Brain microvascular endothelial cell (primary cell): ENCODE results near the gene PXDN.

Source experiments
- DNase-seq: peaks from one replicate; pipeline ENCODE4 v3.0.0-alpha.2; 2020
- H3K27ac ChIP-seq: fragments of 250-450 bp; sonication (Bioruptor Pico); 2 replicates; pipeline ENCODE4 v1.5.1; 2020; ENCODE audit warnings: mild to moderate bottlenecking, moderate library complexity
- H3K27me3 ChIP-seq: fragments of 250-450 bp; sonication (Bioruptor Pico); replicated peaks from 2 replicates; pipeline ENCODE4 v1.5.1; 2020; ENCODE audit warnings: mild to moderate bottlenecking
- H3K36me3 ChIP-seq: fragments of 250-450 bp; sonication (Bioruptor Pico); replicated peaks from 2 replicates; pipeline ENCODE4 v1.5.1; 2020; ENCODE audit warnings: mild to moderate bottlenecking
- H3K4me3 ChIP-seq: 2 replicates; pipeline ENCODE4 v1.5.1; 2011; ENCODE audit warnings: low read depth, mild to moderate bottlenecking, control low read depth, low read length, moderate library complexity
- CTCF ChIP-seq: IDR thresholded peaks from 2 replicates; pipeline ENCODE4 v1.5.1; 2011; ENCODE audit warnings: low read depth, mild to moderate bottlenecking, moderate library complexity, low read length, control low read depth, inconsistent platforms; ENCODE audit errors: missing control alignments
- in situ Hi-C: cut with HindIII; loops from 2 replicates; pipeline ENCODE4 v1.10.0; 2017; ENCODE audit warnings: low sequenced_read_pairs, low pct_ligation_motif_present

PXDN gene

DNA sequence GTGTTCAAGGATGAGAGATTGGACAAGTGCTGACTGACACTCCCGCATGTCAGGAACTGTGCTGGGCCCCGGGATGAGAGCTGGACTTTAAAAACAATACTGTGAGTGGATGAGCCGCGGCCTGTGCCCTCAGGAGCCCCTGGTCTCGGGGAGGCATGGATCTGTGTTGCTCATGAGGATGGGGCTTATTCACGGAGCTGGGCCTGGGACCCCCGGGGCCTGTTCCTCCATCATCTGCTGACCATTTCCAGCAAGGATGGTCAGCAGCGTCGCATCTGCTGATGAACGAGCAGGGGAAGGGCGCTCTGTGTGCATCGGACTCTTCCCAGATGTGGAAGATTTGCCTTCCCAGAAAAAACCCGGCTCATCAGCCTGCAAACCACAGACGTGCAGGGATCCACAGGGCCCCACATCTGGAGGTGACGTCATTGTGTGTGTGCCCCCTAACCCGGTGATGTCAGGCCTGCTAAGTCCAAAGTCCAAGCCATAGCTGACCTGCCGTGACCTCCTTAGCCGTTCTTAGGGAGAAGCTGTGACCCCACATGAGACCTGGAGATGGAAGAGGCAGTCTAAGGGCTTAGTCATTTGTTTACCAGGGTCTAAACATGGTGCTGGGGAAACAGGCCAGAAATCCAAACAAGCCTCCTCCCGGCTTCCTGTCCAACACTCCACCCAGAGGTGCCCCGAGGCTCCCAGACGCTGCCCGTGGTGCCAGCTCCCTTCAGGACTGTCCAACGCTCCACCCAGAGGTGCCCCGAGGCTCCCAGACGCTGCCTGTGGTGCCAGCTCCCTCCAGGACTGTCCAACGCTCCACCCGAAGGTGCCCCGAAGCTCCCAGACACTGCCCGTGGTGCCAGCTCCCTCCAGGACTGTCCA lies 143.9 kb downstream of the PXDN start:
- no peak overlapping the region for H3K4me3 ChIP-seq
- no peak for TF ChIP-seq CTCF
- no peak overlapping the region for H3K27ac ChIP-seq
- no peaks in the 10 kb centered on the region for H3K36me3 ChIP-seq
- no peaks in the 10 kb centered on the region for H3K27me3 ChIP-seq
- in situ Hi-C loops = no loop called here
- DNase-seq = no peak

DNA sequence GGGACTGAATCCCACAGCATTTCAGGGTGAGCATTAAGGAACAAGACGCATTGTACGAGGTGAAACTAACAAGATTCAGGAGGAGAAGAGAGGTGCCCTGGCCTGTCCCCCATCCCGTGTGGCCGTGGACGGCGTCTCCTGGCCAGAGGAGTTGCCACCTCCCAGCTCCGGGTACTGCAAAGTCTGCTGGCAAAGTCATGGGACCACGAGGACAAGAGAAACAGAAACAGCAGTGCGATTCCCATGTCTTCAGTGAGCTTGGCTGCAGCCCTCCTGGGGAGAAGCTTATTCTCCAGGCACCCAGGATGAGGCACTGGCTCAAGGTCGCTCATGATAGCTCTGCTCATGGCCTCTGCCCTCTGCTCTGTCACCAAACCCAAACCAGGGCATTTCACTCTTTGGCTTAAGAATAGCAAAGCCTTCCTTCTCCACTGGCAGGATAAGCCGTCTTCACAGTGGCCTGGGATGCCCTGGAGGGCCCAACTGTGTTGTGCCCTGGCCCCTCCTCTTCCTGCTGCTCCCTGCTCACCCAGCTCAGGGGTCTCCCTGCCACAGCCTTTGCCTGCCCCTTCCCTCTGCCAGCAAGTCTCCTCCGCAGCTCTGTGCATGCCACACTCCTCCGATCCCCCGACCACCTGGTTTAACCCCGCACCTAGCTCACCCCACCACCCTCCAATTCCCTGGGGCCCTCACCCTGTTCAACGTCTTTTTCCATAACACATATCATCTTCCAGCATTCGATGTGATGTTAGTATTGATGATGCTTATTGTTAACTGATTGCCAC lies 144.8 kb downstream of the PXDN start:
- in situ Hi-C loops = loop anchor here (25.0 kb wide), 1 partner anchor 138 kb away; the partner anchor contains the start of gene PXDN
- no peak overlapping the region for H3K27ac ChIP-seq
- DNase-seq = no peak
- no peak for TF ChIP-seq CTCF
- no peak overlapping the region for H3K4me3 ChIP-seq
- H3K36me3 ChIP-seq = no peaks in the 10 kb centered on the region
- no peaks in the 10 kb centered on the region for H3K27me3 ChIP-seq

DNA sequence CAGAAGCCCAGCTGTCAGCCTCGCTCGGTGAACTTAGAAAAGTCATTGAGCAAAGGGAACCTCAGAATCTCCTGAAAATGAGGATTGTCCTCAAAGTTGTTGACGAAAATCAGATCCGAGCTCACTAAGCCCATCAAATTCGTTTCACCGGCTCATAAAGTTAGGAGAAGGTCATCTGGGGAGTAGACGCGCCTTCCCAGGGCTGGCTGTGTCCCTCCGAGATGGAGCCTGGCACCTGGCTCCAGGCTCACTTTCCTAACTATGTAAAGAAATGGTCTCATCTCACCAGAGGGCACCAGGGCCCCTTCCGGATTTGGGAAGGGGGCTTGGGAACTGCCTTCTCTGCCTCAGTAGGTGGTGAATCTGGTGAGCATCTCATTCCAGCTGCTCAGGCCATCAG lies 145.5 kb downstream of the PXDN start:
- Histone ChIP-seq H3K4me3 (no peak overlapping the region), H3K27me3 (no peaks in the 10 kb centered on the region), H3K36me3 (no peaks in the 10 kb centered on the region), H3K27ac (no peak overlapping the region)
- no peak for TF ChIP-seq CTCF
- in situ Hi-C loops = loop anchor here (25.0 kb wide), 1 partner anchor 139 kb away; the partner anchor contains the start of gene PXDN
- DNase-seq = no peak

DNA sequence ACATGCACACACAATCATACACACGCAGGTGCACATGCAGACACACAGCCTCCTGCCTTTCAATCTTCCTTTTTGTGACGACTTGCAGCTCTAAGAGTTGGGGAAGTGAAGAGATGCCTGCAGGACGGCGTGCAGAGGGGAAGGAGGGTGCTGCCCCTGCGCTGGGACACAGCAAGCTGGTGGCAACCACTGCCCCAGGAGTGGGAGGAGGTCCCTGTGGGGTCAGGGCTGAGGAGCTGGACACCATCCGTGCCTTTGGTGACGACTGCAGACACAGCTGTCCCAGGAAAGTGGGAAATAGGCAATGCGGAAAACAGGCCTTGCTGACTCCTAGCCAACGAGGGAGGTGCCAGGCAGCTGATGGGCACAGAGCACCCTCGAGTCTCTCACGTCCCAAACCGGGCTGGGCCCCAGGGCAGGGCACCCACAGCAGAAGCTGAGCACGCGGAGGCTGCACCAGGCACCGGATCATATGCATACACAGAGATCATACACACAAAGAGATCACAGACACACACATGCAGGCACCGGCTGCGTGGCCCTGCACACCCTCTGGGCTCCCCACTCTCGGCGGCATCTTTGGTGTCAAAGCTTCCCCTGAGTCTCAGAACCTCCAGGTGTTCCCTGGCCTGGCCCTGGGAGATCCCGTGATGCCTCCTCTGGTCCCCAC lies 146.1 kb downstream of the PXDN start:
- in situ Hi-C loops = loop anchor here (25.0 kb wide), 1 partner anchor 139 kb away; the partner anchor contains the start of gene PXDN
- DNase-seq = no peak
- Histone ChIP-seq H3K36me3 (no peaks in the 10 kb centered on the region), H3K27me3 (no peaks in the 10 kb centered on the region), H3K27ac (no peak overlapping the region), H3K4me3 (no peak overlapping the region)
- no peak for TF ChIP-seq CTCF

- Histone ChIP-seq H3K27ac (no peak overlapping the region), H3K27me3 (no peaks in the 10 kb centered on the region), H3K36me3 (no peaks in the 10 kb centered on the region), H3K4me3 (no peak overlapping the region)
- in situ Hi-C loops = loop anchor here (25.0 kb wide), 1 partner anchor 142 kb away; the partner anchor contains the start of gene PXDN
- no peak for TF ChIP-seq CTCF
- no peak for DNase-seq
These were observed 149.0 kb downstream of the PXDN start for GRCh38 chr2:1595274-1595673.
